ENCODE results near the gene PCSK2.
A peak's percentile ranks its signal among the peaks of the same experiment; 100 is the strongest.

The PCSK2 gene

GRCh38 chr20:17473659-17474058 is 246.8 kb downstream of the PCSK2 start:
- peaks cover 6% of the 10 kb centered on the region for H3K9me3 Mint-ChIP-seq
- H3K4me3 Mint-ChIP-seq, result no peak overlapping the region
- H3K36me3 Mint-ChIP-seq, result no peaks in the 10 kb centered on the region
- H3K27ac Mint-ChIP-seq, result no peak overlapping the region
- peaks cover 10% of the 10 kb centered on the region for H3K27me3 Mint-ChIP-seq
- no peak for ATAC-seq
- no peaks in the 10 kb centered on the region for H3K4me1 Mint-ChIP-seq

DNA sequence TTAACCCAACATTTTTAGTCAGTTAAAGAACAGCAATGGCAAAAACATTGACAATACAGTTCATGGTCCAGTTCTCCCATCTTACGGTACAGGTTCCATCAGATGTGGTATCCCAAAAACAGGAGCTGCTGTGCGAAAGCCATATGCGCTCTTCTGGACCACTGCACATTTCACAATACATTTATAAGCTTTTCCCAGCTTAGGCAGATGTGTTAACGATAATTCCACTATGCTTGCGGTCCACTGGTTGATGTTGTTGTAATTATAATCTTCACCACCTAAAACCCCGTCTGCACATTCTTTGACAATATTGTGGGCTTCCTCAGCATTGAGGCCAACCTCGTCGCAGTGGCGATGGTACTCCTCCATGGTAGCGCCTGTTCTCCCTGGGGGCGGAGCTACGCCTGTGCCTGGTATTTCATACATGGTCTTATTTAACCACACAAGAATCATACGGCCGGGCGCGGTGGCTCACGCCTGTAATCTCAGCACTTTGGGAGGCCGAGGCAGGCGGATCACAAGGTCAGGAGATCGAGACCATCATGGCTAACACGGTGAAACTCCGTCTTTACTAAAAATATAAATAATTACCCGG is 252.3 kb downstream of the PCSK2 start:
- H3K4me3 Mint-ChIP-seq, result no peak overlapping the region
- peaks cover 19% of the 10 kb centered on the region for H3K27me3 Mint-ChIP-seq
- no peaks in the 10 kb centered on the region for H3K36me3 Mint-ChIP-seq
- H3K4me1 Mint-ChIP-seq, result no peaks in the 10 kb centered on the region
- no peak overlapping the region for H3K27ac Mint-ChIP-seq
- H3K9me3 Mint-ChIP-seq, result peaks cover 6% of the 10 kb centered on the region
- ATAC-seq, result no peak

- no peak overlapping the region for H3K27ac Mint-ChIP-seq
- H3K27me3 Mint-ChIP-seq, result peaks cover 12% of the 10 kb centered on the region
- H3K9me3 Mint-ChIP-seq, result no peaks in the 10 kb centered on the region
- H3K36me3 Mint-ChIP-seq, result no peaks in the 10 kb centered on the region
- no peak overlapping the region for H3K4me3 Mint-ChIP-seq
- no peak for ATAC-seq
- H3K4me1 Mint-ChIP-seq, result no peaks in the 10 kb centered on the region
These were observed 253.9 kb downstream of the PCSK2 start for GRCh38 chr20:17480696-17481095.

- H3K4me1 Mint-ChIP-seq, result no peaks in the 10 kb centered on the region
- no peak for ATAC-seq
These were observed 254.8 kb downstream of the PCSK2 start for GRCh38 chr20:17481661-17482060.

DNA sequence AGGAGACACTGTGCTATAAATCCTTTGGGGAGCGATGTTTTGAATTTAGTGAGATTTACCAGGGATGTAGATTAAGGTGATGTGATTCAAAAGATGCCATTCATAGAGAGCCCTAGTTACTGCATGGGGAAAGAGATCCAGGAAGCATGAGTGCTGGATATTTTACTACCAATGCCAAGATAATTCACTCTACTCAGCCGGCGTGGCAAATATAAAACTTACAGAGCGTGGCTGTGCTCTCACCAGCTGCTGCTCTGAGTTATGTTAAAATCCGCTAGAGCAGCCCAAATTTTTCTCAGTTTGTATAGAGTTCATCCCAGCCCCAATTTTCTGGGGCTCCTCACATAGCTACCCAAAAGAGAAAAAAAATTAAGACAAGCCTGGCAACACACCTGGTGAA is 255.7 kb downstream of the PCSK2 start:
- no peak overlapping the region for H3K4me3 Mint-ChIP-seq
- ATAC-seq, result no peak
- no peak overlapping the region for H3K27ac Mint-ChIP-seq
- H3K4me1 Mint-ChIP-seq, result no peaks in the 10 kb centered on the region
- H3K9me3 Mint-ChIP-seq, result no peaks in the 10 kb centered on the region
- H3K27me3 Mint-ChIP-seq, result peaks cover 12% of the 10 kb centered on the region
- no peaks in the 10 kb centered on the region for H3K36me3 Mint-ChIP-seq

More at GRCh38 chr20:17481661-17482060, 254.8 kb downstream of the PCSK2 start:
- no peaks in the 10 kb centered on the region for H3K36me3 Mint-ChIP-seq
- H3K4me3 Mint-ChIP-seq, result no peak overlapping the region
- no peaks in the 10 kb centered on the region for H3K9me3 Mint-ChIP-seq
- H3K27me3 Mint-ChIP-seq, result peaks cover 12% of the 10 kb centered on the region
- no peak overlapping the region for H3K27ac Mint-ChIP-seq

DNA sequence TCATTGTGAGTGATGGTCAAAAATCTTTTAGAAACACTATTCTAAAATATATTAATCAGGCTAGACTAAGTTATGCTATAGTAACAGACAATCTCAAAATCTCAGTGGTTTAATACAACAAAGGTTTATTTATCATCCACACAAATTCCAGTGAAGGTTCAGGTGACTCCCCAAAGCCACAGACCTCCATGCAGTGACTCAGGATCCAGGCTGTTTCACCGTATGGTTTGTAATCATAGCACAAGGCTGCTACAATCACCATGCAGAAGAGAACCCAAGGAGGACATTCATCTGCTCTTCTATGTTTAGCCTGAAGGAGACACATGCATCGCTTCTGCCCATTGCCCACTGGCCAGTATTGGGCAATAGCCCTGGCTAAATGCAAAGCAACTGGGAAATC is 258.2 kb downstream of the PCSK2 start:
- no peaks in the 10 kb centered on the region for H3K36me3 Mint-ChIP-seq
- H3K27ac Mint-ChIP-seq, result no peak overlapping the region
- H3K9me3 Mint-ChIP-seq, result no peaks in the 10 kb centered on the region
- no peak overlapping the region for H3K4me3 Mint-ChIP-seq
- H3K4me1 Mint-ChIP-seq, result no peaks in the 10 kb centered on the region
- H3K27me3 Mint-ChIP-seq, result peaks cover 11% of the 10 kb centered on the region
- no peak for ATAC-seq

GRCh38 chr20:17488916-17489600 is 262.2 kb downstream of the PCSK2 start:
- Mint-ChIP-seq H3K36me3 (no peaks in the 10 kb centered on the region), H3K4me3 (no peak overlapping the region), H3K27me3 (no peaks in the 10 kb centered on the region), H3K9me3 (peaks cover 3% of the 10 kb centered on the region), H3K27ac (no peak overlapping the region), H3K4me1 (no peaks in the 10 kb centered on the region)
- ATAC-seq, result no peak

GRCh38 chr20:17490501-17490900 is 263.7 kb downstream of the PCSK2 start:
- Mint-ChIP-seq H3K36me3 (no peaks in the 10 kb centered on the region), H3K27me3 (no peaks in the 10 kb centered on the region), H3K4me3 (no peak overlapping the region), H3K9me3 (peaks cover 3% of the 10 kb centered on the region), H3K4me1 (no peaks in the 10 kb centered on the region), H3K27ac (no peak overlapping the region)
- ATAC-seq, result no peak

- peaks cover 3% of the 10 kb centered on the region for H3K9me3 Mint-ChIP-seq
- no peak overlapping the region for H3K4me3 Mint-ChIP-seq
- H3K36me3 Mint-ChIP-seq, result no peaks in the 10 kb centered on the region
- no peak overlapping the region for H3K27ac Mint-ChIP-seq
- ATAC-seq, result peak; percentile 13
- H3K27me3 Mint-ChIP-seq, result no peaks in the 10 kb centered on the region
- no peaks in the 10 kb centered on the region for H3K4me1 Mint-ChIP-seq
These were observed 264.2 kb downstream of the PCSK2 start for GRCh38 chr20:17491041-17491440.

GRCh38 chr20:17491488-17491887 is 264.6 kb downstream of the PCSK2 start:
- no peak for ATAC-seq
- Mint-ChIP-seq H3K27ac (no peak overlapping the region), H3K9me3 (peaks cover 3% of the 10 kb centered on the region), H3K4me3 (no peak overlapping the region), H3K4me1 (no peaks in the 10 kb centered on the region), H3K36me3 (no peaks in the 10 kb centered on the region), H3K27me3 (no peaks in the 10 kb centered on the region)

DNA sequence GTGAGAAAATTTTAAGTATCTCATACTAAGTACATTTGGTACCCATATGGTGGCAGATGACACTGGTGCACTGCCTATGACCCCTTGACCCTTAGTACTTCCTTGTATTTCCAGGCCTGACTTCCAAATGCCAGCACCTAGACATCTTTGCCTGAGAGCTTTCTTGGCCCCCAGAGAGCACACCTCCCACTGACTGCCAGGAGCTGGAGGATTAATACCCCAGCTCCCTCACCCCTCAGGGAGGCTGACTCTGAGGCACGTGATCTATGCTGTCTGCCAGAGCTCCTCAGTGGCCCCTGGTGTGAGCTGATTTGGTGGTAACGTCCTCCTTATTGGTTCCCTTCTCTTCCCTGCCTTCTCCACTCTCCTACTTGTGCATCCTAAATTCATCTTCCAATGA is 266.3 kb downstream of the PCSK2 start:
- Mint-ChIP-seq H3K27me3 (peaks cover 1% of the 10 kb centered on the region), H3K27ac (no peak overlapping the region), H3K4me1 (no peaks in the 10 kb centered on the region), H3K36me3 (no peaks in the 10 kb centered on the region), H3K4me3 (no peak overlapping the region), H3K9me3 (peaks cover 3% of the 10 kb centered on the region)
- ATAC-seq, result no peak

- Mint-ChIP-seq H3K27ac (no peak overlapping the region), H3K4me1 (no peaks in the 10 kb centered on the region), H3K36me3 (no peaks in the 10 kb centered on the region), H3K27me3 (peaks cover 11% of the 10 kb centered on the region), H3K9me3 (peaks cover 3% of the 10 kb centered on the region), H3K4me3 (no peak overlapping the region)
- ATAC-seq, result no peak
These were observed 267.4 kb downstream of the PCSK2 start for GRCh38 chr20:17494201-17494600.

DNA sequence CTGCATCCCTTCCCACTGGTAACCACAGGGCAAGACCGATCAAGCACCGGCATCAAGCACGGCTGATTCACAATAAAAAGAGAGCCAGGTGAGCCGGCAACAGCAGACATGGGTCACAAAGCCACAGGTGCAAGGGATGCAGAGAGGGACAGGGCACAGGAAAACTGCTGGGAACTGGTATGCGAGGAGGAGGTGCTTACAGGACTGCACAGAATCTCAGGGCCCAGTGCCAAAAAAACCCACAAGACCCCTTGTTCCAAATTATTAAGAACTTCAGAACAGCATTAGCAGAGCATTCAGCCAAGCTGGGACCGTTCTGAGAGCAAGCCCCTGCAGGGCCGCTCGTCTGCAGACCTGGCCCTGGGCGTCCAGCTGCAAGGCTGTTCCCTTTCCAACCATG is 269.0 kb downstream of the PCSK2 start:
- Mint-ChIP-seq H3K9me3 (peaks cover 3% of the 10 kb centered on the region), H3K27me3 (peaks cover 19% of the 10 kb centered on the region), H3K36me3 (no peaks in the 10 kb centered on the region), H3K4me1 (no peaks in the 10 kb centered on the region), H3K4me3 (no peak overlapping the region), H3K27ac (no peak overlapping the region)
- ATAC-seq, result no peak

DNA sequence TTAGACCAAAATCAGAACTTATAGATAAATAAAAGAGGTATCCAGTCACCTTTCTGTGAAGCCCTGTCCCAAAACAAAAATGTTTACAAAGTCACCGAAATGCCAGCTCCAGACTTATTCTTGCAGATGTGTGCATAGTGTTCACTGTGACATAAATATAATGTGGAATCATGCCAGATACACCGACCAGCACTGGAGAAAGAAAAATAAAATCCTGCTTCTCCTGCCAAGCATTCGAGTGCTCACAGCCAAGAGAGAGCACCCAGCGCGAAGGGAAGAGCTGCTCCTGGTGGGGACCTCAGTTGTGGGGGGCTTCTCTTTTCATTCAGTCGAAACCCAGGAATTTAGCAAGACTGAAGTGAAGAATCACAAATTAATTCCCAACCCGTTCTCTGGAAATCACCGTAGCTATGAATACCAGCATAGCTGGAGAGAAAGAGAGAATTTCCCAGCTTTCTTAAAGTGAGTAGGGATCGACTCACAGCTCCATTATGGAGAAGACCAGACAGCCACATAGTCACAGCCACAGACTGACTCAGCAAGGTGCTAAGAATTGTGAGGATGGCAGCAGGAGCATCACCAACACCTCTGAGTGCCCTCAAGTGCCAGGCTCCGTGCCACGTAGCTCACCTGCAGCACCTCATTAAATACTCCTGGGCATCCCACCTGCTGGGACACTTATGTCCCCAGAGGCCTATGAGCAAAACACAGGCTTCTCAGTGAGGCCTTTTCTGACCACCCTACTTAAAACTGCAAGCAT is 271.2 kb downstream of the PCSK2 start:
- Mint-ChIP-seq H3K27me3 (peaks cover 19% of the 10 kb centered on the region), H3K36me3 (no peaks in the 10 kb centered on the region), H3K4me3 (no peak overlapping the region), H3K27ac (no peak overlapping the region), H3K4me1 (no peaks in the 10 kb centered on the region), H3K9me3 (peaks cover 3% of the 10 kb centered on the region)
- no peak for ATAC-seq

GRCh38 chr20:17498641-17499040 is 271.8 kb downstream of the PCSK2 start:
- no peak overlapping the region for H3K27ac Mint-ChIP-seq
- H3K36me3 Mint-ChIP-seq, result no peaks in the 10 kb centered on the region
- H3K4me3 Mint-ChIP-seq, result no peak overlapping the region
- no peaks in the 10 kb centered on the region for H3K9me3 Mint-ChIP-seq
- H3K4me1 Mint-ChIP-seq, result no peaks in the 10 kb centered on the region
- ATAC-seq, result no peak
- peaks cover 19% of the 10 kb centered on the region for H3K27me3 Mint-ChIP-seq

GRCh38 chr20:17499041-17499440 is 272.2 kb downstream of the PCSK2 start:
- Mint-ChIP-seq H3K4me1 (peaks cover under 1% of the 10 kb centered on the region), H3K4me3 (no peak overlapping the region), H3K9me3 (no peaks in the 10 kb centered on the region), H3K27me3 (peaks cover 19% of the 10 kb centered on the region), H3K36me3 (no peaks in the 10 kb centered on the region), H3K27ac (no peak overlapping the region)
- ATAC-seq, result no peak
